GM12891 (cell line): ENCODE results near the gene NPFF.

Experiments
- POLR2A ChIP-seq: IDR thresholded peaks from 2 replicates; pipeline ENCODE4 v1.6.1; 2011; ENCODE audit warnings: low read depth, low read length, control low read depth
- POLR2AphosphoS5 ChIP-seq: IDR thresholded peaks from 2 replicates; pipeline ENCODE4 v1.6.1; 2011; ENCODE audit warnings: low read depth, low read length, control low read depth

GRCh38 chr12:53533471-53533870 lies 26.2 kb upstream of the NPFF start:
- TF ChIP-seq POLR2A = no peak
- TF ChIP-seq POLR2AphosphoS5 = no peak
